T-helper 2 cell treated with Interferon-gamma antibody and Interleukin-4, amounts not matched to agents 100 ng/mL and 5 ng/mL, for 36 hours (primary cell): Measurements from ENCODE around the gene PARN. TPM values are rescaled to one million over a fixed set of nuclear protein-coding genes. Genes with fewer than 3 reads are reported as not detected.
"Not testable (repeated sequence)": the region's sequence is repeated elsewhere in the genome, so short reads cannot be mapped to it uniquely, and the experiment has no call there.

ENCODE experiments used
- intact Hi-C: fragments of 100-400 bp; cut with micrococcal nuclease; formaldehyde crosslinking; loops from one replicate; pipeline ENCODE4 v1.15.1; 2023
- total RNA-seq: library from RNA; stranded (reverse); gene quantifications from 2 replicates; pipeline ENCODE4 v1.2.3, GENCODE V29; 2022

Gene PARN
- total RNA-seq, 1 donor from 2014 or later = 47.2 TPM

GRCh38 chr16:14634389-14634725, 4.3 kb upstream of the PARN start:
- intact Hi-C loops = loop anchor here (5.0 to 10.0 kb wide), 4 partner anchors 420 to 1008 kb away; partner anchors contain the start of genes ERCC4, MARF1, NTAN1 and RRN3

GRCh38 chr16:14632693-14633569, 2.9 kb upstream of the PARN start, which contains the start of gene BFAR:
BFAR (plus strand) TSS chr16:14632951; CDS start chr16:14644347, 11,396 bp downstream.
- intact Hi-C loops = loop anchor here (5.0 to 10.0 kb wide), 4 partner anchors 422 to 1009 kb away; partner anchors contain the start of genes ERCC4, MARF1, NTAN1 and RRN3

GRCh38 chr16:14630620-14631330, 715 bp upstream of the PARN start:
- intact Hi-C loops = loop anchor here (1.0 to 10.0 kb wide), 5 partner anchors 345 to 1012 kb away; partner anchors contain the start of genes ERCC4, MARF1, NTAN1 and RRN3

GRCh38 chr16:14629612-14629918, 495 bp downstream of the PARN start:
- intact Hi-C loops = no loop called here

GRCh38 chr16:14628806-14629611, 1.1 kb downstream of the PARN start:
- intact Hi-C loops = no loop called here

- intact Hi-C loops = no loop called here
Observed at GRCh38 chr16:14627078-14627477, 3.0 kb downstream of the PARN start.

- intact Hi-C loops = no loop called here
Observed at GRCh38 chr16:14618566-14618965, 11.5 kb downstream of the PARN start.

GRCh38 chr16:14616280-14616679, 13.8 kb downstream of the PARN start:
- intact Hi-C loops = no loop called here

GRCh38 chr16:14613991-14614390, 16.1 kb downstream of the PARN start:
- intact Hi-C loops = no loop called here

GRCh38 chr16:14611660-14612059, 18.4 kb downstream of the PARN start:
- intact Hi-C loops = no loop called here

GRCh38 chr16:14609716-14610115, 20.3 kb downstream of the PARN start:
- intact Hi-C loops = loop anchor here (10.0 kb wide), 1 partner anchor 365 kb away; no protein-coding TSS in a partner anchor

GRCh38 chr16:14608604-14609003, 21.5 kb downstream of the PARN start:
- intact Hi-C loops = loop anchor here (10.0 kb wide), 1 partner anchor 364 kb away; no protein-coding TSS in a partner anchor

GRCh38 chr16:14608111-14608566, 21.9 kb downstream of the PARN start:
- intact Hi-C loops = loop anchor here (10.0 kb wide), 1 partner anchor 363 kb away; no protein-coding TSS in a partner anchor

GRCh38 chr16:14606102-14606501, 24.0 kb downstream of the PARN start:
- intact Hi-C loops = loop anchor here (10.0 kb wide), 1 partner anchor 361 kb away; no protein-coding TSS in a partner anchor

GRCh38 chr16:14602443-14602963, 27.6 kb downstream of the PARN start:
- intact Hi-C loops = loop anchor here (10.0 kb wide), 1 partner anchor 358 kb away; no protein-coding TSS in a partner anchor

- intact Hi-C loops = loop anchor here (10.0 kb wide), 1 partner anchor 355 kb away; no protein-coding TSS in a partner anchor
Observed at GRCh38 chr16:14600164-14600563, 29.9 kb downstream of the PARN start.

GRCh38 chr16:14586637-14587305, 43.3 kb downstream of the PARN start:
- intact Hi-C loops = no loop called here

GRCh38 chr16:14585287-14585686, 44.8 kb downstream of the PARN start:
- intact Hi-C loops = no loop called here

GRCh38 chr16:14580926-14581325, 49.1 kb downstream of the PARN start:
- intact Hi-C loops = not testable (repeated sequence)

GRCh38 chr16:14579266-14579665, 50.8 kb downstream of the PARN start:
- intact Hi-C loops = no loop called here
